GM19328 (cell line): ENCODE measurements around the gene GMPPA.

ENCODE experiments used
- ATAC-seq: cut with Tn5 transposase; IDR thresholded peaks from one replicate; pipeline ENCODE4 v1.9.1; 2021; ENCODE audit warnings: mild to moderate bottlenecking, moderate library complexity; ENCODE audit not compliant: unreplicated experiment

GMPPA gene

DNA sequence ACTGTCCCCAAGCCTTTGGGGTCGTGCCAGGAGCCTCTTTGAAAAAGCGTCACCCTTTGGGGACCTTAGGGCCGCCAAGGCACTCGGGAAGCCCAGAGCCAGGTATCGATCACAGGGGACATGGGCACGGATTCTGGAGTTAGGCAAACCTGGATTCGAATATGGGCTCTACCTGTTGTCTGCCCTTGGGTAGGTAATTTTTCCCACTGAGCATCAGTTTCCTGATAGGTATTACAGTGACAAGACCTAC lies 54.4 kb downstream of the GMPPA start:
- no peak for ATAC-seq

DNA sequence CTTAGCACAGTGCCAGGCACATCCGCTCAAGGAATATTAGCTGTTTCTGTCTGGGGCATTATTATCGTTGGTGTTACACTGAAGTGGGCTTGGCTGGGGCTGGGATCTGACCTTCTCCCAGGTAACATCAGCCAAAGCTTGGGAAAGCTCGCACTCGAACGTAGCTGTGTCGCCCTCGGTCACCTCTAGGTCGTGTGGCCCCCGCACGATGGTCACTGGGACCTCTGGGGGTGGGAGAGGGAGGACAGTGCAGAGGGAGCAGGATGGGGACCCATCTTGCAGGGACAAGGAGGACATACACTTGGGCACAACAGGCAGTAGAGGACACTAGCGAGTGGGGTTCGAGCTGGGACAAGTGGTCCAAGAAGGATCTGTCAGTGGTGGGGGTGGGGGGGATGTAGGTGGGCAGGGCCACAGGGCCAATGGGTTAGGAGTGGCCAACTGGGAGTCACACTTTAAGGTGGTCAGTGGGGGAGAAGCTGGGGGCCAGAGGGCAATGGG lies 54.8 kb downstream of the GMPPA start:
- ATAC-seq = no peak

DNA sequence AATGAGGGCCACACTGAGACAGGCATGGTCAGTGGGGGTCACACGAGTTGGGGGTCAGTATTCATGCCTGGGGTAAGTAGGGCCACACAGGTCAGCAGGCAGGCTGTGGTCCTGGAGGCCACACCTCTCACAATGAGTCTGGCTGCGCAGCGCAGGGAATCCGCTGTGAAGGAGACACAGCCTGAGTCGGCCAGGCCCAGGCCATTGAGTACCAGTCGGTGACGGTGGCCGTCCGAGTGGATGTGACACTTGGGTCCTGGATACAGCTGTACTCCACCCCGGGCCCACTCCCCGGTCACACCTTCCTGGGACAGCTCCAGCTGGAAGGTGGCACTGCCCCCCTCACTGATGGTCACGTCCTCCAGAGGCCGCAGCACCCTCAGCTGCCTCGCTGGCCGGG lies 55.7 kb downstream of the GMPPA start:
- ATAC-seq = no peak

DNA sequence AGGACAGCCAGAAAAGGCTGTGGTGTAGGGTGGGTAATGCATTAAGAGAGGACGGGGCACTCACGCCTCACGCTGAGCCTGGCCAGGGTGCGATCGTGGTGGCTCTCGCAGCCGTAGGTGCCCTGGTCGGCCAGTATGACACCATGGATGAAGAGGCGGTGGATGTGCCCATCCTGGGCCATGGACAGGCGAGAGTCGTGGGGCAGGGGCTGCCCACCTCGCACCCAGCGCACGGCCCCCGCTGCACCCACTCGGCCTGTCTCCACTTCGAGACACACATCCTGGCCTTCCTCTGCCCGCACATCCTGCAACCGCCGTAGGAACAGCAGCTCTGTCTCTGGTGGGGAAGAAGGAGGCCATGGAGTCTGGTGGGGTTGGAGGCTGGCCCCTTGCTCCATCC lies 57.3 kb downstream of the GMPPA start:
- ATAC-seq = no peak

DNA sequence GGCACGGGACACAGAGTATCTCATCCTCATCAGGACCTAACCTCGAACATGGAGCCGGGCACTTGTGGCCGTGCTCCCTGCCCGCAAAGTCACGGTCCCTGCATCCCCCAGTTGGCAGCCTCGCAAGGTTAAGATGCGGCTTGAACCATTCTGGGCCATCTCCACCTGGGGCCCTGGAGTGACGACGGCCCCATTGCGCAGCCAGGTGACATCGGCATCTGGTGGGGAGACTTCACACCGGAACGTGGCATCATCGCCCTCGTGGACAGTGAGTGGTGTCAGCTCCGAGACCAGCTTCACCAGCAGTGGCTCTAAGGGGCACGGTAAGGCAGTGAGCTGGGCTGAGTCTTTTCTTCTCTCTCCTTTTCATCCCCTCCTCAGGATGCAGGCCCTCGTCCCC lies 57.7 kb downstream of the GMPPA start:
- ATAC-seq = no peak
